GM12878 (cell line): ENCODE measurements around the gene RNF152. TPM values are rescaled to one million over a fixed set of nuclear protein-coding genes. Genes with fewer than 3 reads are reported as not detected.

ENCODE experiments used
- ATAC-seq: fragments of 200-7000 bp; cut with Tn5 transposase; 3 replicates; pipeline ENCODE4 v1.9.1; 2020; ENCODE audit warnings: mild to moderate bottlenecking, moderate library complexity
- BruUV-seq: library from RNA; stranded (reverse); fragments of 400-500 nt; replicated peaks from 2 replicates; lab custom pipeline; 2021; lab: Mats Ljungman, UMichigan
- CTCF ChIA-PET: fragments of 300-600 bp; sonication (Branson Sonifier 250); formaldehyde crosslinking; extraction: SDS; loops from one replicate; lab custom pipeline; 2021; ENCODE audit warnings: inconsistent platforms; lab: Yijun Ruan, JAX
- POLR2A ChIA-PET: fragments of 350-600 bp; formaldehyde crosslinking; extraction: SDS; loops from one replicate; lab custom pipeline; 2021; ENCODE audit warnings: inconsistent platforms; lab: Charles Lee
- RAD21 ChIA-PET: fragments of 300-600 bp; sonication (Branson Sonifier 250); formaldehyde crosslinking; loops from one replicate; lab custom pipeline; 2023; ENCODE audit warnings: antibody characterized with exemption; ENCODE audit not compliant: unreplicated experiment; lab: Charles Lee
- SMC1A ChIA-PET: fragments of 300-600 bp; sonication (Branson Sonifier 250); formaldehyde crosslinking; loops from one replicate; lab custom pipeline; 2023; ENCODE audit not compliant: unreplicated experiment, uncharacterized antibody; lab: Charles Lee
- DNase-seq: peaks from one replicate; pipeline ENCODE4 v3.0.0-alpha.2; 2011; ENCODE audit warnings: low read depth, low spot score
- FAIRE-seq: peaks from 3 replicates; lab custom pipeline; 2011; peaks lifted over from hg19 to GRCh38; lab: Jason Lieb, UNC
- H2AFZ ChIP-seq: 2 replicates; pipeline ENCODE4 v1.6.0; 2011; ENCODE audit warnings: low read depth, low read length, control low read depth; ENCODE audit not compliant: control insufficient read depth
- H3K27ac ChIP-seq: 2 replicates; pipeline ENCODE4 v1.5.1; 2011; ENCODE audit warnings: control low read depth; ENCODE audit not compliant: control insufficient read depth, insufficient read depth
- H3K27me3 ChIP-seq, 2 experiments: replicated peaks in 1 of 2; 2 replicates each; pipeline versions ENCODE4 v1.6.0 to v1.6.1; 2011; ENCODE audit warnings: low read length in 1 of 2; ENCODE audit not compliant: control insufficient read depth in 2 of 2, insufficient read depth in 2 of 2
- H3K36me3 ChIP-seq, 2 experiments: 2 replicates each; pipeline ENCODE4 v1.5.1; 2011; ENCODE audit warnings: low read length in 1 of 2; ENCODE audit not compliant: control insufficient read depth in 2 of 2, insufficient read depth in 2 of 2
- H3K4me1 ChIP-seq: 2 replicates; pipeline ENCODE4 v1.6.1; 2011; ENCODE audit warnings: mild to moderate bottlenecking, low read length, moderate library complexity, mixed read lengths; ENCODE audit not compliant: control insufficient read depth, insufficient read depth
- H3K4me2 ChIP-seq: 2 replicates; pipeline ENCODE4 v1.6.0; 2011; ENCODE audit warnings: control low read depth; ENCODE audit not compliant: control insufficient read depth, insufficient read depth
- H3K4me3 ChIP-seq: fragments of 200-600 bp; sonication (generic); 2 replicates; pipeline ENCODE4 v1.5.1; 2016
- H3K79me2 ChIP-seq: 2 replicates; pipeline ENCODE4 v1.6.0; 2011; ENCODE audit warnings: low read length; ENCODE audit not compliant: control insufficient read depth, insufficient read depth
- H3K9ac ChIP-seq: 2 replicates; pipeline ENCODE4 v1.8.0; 2011; ENCODE audit warnings: low read length, control low read depth, mixed read lengths; ENCODE audit not compliant: control insufficient read depth, insufficient read depth
- H3K9me3 ChIP-seq: replicated peaks from 3 replicates; pipeline ENCODE4 v1.5.1; 2011; ENCODE audit warnings: mild to moderate bottlenecking, low read length; ENCODE audit not compliant: control insufficient read depth, insufficient read depth
- H4K20me1 ChIP-seq: 2 replicates; pipeline ENCODE4 v1.6.0; 2011; ENCODE audit not compliant: control insufficient read depth, insufficient read depth
- BCL11A ChIP-seq: IDR thresholded peaks from 2 replicates; pipeline ENCODE4 v1.6.1; 2011; ENCODE audit warnings: low read depth, low read length
- CBX3 ChIP-seq: fragments of 200-600 bp; sonication (generic); IDR thresholded peaks from 2 replicates; pipeline ENCODE4 v1.6.1; 2016; ENCODE audit warnings: low read depth, borderline replicate concordance
- CHD1 ChIP-seq: IDR thresholded peaks from 2 replicates; pipeline ENCODE4 v1.6.1; 2012; ENCODE audit warnings: low read depth, low read length, improper control_type of control experiment
- CHD2 ChIP-seq: IDR thresholded peaks from 2 replicates; pipeline ENCODE4 v1.6.1; 2011; ENCODE audit warnings: low read depth, low read length, improper control_type of control experiment, borderline replicate concordance
- ESRRA ChIP-seq: IDR thresholded peaks from 2 replicates; pipeline ENCODE4 v1.6.1; 2012; ENCODE audit warnings: mild to moderate bottlenecking, low read length, improper control_type of control experiment
- LARP7 ChIP-seq: fragments of 450-650 bp; IDR thresholded peaks from 2 replicates; pipeline ENCODE4 v1.6.1; 2017; ENCODE audit warnings: mild to moderate bottlenecking
- NBN ChIP-seq: fragments of 450-650 bp; IDR thresholded peaks from 2 replicates; pipeline ENCODE4 v1.6.1; 2016
- PAX5 ChIP-seq: IDR thresholded peaks from 2 replicates; pipeline ENCODE4 v1.6.1; 2011; ENCODE audit warnings: low read depth, low read length, borderline replicate concordance
- RELA ChIP-seq: fragments of 450-650 bp; IDR thresholded peaks from 2 replicates; pipeline ENCODE4 v1.8.0; 2014; ENCODE audit warnings: borderline replicate concordance; ENCODE audit not compliant: partially characterized antibody
- SMARCA5 ChIP-seq: fragments of 450-650 bp; IDR thresholded peaks from 2 replicates; pipeline ENCODE4 v1.6.1; 2017; ENCODE audit warnings: mild to moderate bottlenecking
- SMC3 ChIP-seq: IDR thresholded peaks from 2 replicates; pipeline ENCODE4 v1.6.1; 2011; ENCODE audit warnings: low read length, improper control_type of control experiment, borderline replicate concordance
- WGBS: methylation state at CpG from one replicate; pipeline ENCODE4 v1.1.6; 2016; ENCODE audit warnings: low lambda C conversion rate; ENCODE audit not compliant: insufficient replicate concordance, insufficient coverage; ENCODE audit errors: missing lambda C conversion rate; 5-methylcytosine and 5-hydroxymethylcytosine counted together
- in situ Hi-C: fragments of 300-500 bp; cut with MboI; formaldehyde crosslinking; loops from 9 replicates; pipeline ENCODE4 v1.14.3; 2018; ENCODE audit warnings: mixed read lengths
- intact Hi-C: fragments of 100-400 bp; cut with micrococcal nuclease; formaldehyde crosslinking; loops from one replicate; pipeline ENCODE4 v1.14.2; 2022; ENCODE audit not compliant: unreplicated experiment
- polyA plus RNA-seq, 11 experiments: library from polyadenylated mRNA; depleted of rRNA in 4 of 11; unstranded in 6 of 11; stranded (reverse) in 5 of 11; fragments of >200 nt; fragmentation: Nextera tagmentation in 4 of 11; fragmentation: Illumina TruSeq in 1 of 11; extraction: Ambion mirVana in 4 of 11; extraction: Trizol in 1 of 11; gene quantifications; 1 replicate in 1 of 11; 2 replicates in 10 of 11; pipeline versions ENCODE4 v1.2.1 to v1.2.3, GENCODE V29; 2011 to 2016; ENCODE audit warnings: inconsistent platforms in 2 of 11, missing spikeins in 2 of 11, low read depth in 1 of 11
- total RNA-seq, 4 experiments: library from RNA; depleted of rRNA in 3 of 4; stranded (reverse); fragments of >200 nt in 3 of 4; fragmentation: Illumina TruSeq in 1 of 4; extraction: Trizol in 1 of 4; gene quantifications; 2 replicates each; pipeline versions ENCODE4 v1.2.1 to v1.2.3, GENCODE V29; 2013 to 2021
- TF ChIP-seq, protein P1 (sequence below): IDR thresholded peaks from 2 replicates; pipeline ENCODE4 v1.6.1; 2012; ENCODE audit warnings: low read depth, low read length, improper control_type of control experiment
- TF ChIP-seq, protein P2 (sequence below): IDR thresholded peaks from 2 replicates; pipeline ENCODE4 v1.6.1; 2012; ENCODE audit warnings: mild to moderate bottlenecking, low read depth, low read length
- TF ChIP-seq, protein P3 (sequence below): fragments of 150-350 bp; IDR thresholded peaks from 2 replicates; pipeline ENCODE4 v1.6.1; 2016; ENCODE audit warnings: low read depth, low read length
- TF ChIP-seq, protein P4 (sequence below): fragments of 450-650 bp; IDR thresholded peaks from 2 replicates; pipeline ENCODE4 v1.6.1; 2016; ENCODE audit warnings: mild to moderate bottlenecking

Gene RNF152
- total and polyA plus RNA-seq, 10 of the 15 experiments (the other 5 are each of a cell fraction or from before 2014, with no cell fraction given) = under 0.01 to 0.07 (median 0.03) TPM; not detected in 7

DNA sequence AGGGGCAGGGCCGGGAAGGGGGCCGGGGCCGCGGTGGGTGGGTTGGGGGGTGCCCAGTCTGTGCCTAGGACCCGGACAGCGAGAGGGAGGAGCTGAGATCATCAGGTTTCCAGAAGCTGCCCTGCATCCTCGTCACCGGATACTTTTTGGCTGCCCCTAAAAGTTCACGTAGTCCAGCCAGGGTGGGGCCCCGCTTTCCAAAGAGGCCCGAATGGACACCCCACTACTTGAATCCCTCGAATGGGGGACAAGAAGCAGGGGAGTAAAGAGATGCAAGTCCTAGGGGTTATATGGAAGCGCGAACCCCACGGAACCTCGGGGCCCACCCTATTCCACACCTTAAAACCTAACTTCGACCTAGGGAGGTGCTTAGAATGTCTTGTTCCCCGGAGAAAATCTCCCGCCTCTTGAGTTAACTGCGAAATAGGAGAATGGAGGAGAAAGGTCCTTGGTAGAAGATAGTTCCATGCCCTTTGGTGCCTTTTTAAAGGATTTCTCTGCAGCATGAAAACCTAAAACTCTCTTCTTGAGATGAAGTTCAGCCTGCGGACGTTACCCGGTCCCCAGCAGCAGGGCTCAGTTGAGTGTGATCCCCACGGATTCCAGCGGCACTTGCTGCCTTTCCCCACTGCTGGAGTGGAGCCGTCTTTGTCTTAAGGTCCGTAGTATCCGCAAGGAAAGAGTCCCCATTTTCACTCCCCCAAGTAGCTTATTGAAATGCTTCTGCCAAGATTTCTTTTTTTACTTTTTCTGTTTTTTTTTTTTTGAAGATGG is 2.1 kb upstream of the RNF152 start:
- Histone ChIP-seq H3K79me2 (no peaks in the 10 kb centered on the region), H3K27ac (no peak overlapping the region), H2AFZ (peak overlapping the region; percentile 12; the same call in 1 of the 2 replicates), H3K27me3 (peaks cover 7 to 22% of the 10 kb centered on the region in 2 experiments), H3K4me1 (no peaks in the 10 kb centered on the region; the same call in 1 of the 2 replicates), H4K20me1 (no peaks in the 10 kb centered on the region), H3K4me3 (peak overlapping the region; percentile 64; the same call in 1 of the 2 replicates), H3K36me3 (no peaks in the 10 kb centered on the region), H3K4me2 (peak overlapping the region; percentile 84; the same call in 1 of the 2 replicates), H3K9ac (no peak overlapping the region), H3K9me3 (no peaks in the 10 kb centered on the region; the same call in 2 of the 3 replicates)
- CTCF ChIA-PET = interaction anchor here (1.2 kb wide), 1 partner anchor 391 kb away, joined by 3 read pairs; no protein-coding TSS in a partner anchor
- intact Hi-C loops = no loop called here
- no peak for ATAC-seq
- SMC1A ChIA-PET = no interaction called here
- RAD21 ChIA-PET = no interaction called here
- DNase-seq = no peak
- no TSS peak for BruUV-seq
- no peak for FAIRE-seq
- WGBS = 44% methylated on average over 24 of the region's 28 CpGs
- in situ Hi-C loops = no loop called here
- POLR2A ChIA-PET = interaction anchor here (0.6 kb wide), 1 partner anchor 9 kb away, joined by 3 read pairs; no protein-coding TSS in a partner anchor
- TF ChIP-seq RELA (no peak), PAX5 (no peak), CBX3 (no peak), LARP7 (no peak), ESRRA (no peak), BCL11A (no peak), CHD1 (no peak), NBN (no peak), SMARCA5 (no peak), SMC3 (no peak), CHD2 (no peak)
- TF ChIP-seq, protein P1, sequence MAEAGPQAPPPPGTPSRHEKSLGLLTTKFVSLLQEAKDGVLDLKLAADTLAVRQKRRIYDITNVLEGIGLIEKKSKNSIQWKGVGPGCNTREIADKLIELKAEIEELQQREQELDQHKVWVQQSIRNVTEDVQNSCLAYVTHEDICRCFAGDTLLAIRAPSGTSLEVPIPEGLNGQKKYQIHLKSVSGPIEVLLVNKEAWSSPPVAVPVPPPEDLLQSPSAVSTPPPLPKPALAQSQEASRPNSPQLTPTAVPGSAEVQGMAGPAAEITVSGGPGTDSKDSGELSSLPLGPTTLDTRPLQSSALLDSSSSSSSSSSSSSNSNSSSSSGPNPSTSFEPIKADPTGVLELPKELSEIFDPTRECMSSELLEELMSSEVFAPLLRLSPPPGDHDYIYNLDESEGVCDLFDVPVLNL = no peak
- TF ChIP-seq, protein P2, sequence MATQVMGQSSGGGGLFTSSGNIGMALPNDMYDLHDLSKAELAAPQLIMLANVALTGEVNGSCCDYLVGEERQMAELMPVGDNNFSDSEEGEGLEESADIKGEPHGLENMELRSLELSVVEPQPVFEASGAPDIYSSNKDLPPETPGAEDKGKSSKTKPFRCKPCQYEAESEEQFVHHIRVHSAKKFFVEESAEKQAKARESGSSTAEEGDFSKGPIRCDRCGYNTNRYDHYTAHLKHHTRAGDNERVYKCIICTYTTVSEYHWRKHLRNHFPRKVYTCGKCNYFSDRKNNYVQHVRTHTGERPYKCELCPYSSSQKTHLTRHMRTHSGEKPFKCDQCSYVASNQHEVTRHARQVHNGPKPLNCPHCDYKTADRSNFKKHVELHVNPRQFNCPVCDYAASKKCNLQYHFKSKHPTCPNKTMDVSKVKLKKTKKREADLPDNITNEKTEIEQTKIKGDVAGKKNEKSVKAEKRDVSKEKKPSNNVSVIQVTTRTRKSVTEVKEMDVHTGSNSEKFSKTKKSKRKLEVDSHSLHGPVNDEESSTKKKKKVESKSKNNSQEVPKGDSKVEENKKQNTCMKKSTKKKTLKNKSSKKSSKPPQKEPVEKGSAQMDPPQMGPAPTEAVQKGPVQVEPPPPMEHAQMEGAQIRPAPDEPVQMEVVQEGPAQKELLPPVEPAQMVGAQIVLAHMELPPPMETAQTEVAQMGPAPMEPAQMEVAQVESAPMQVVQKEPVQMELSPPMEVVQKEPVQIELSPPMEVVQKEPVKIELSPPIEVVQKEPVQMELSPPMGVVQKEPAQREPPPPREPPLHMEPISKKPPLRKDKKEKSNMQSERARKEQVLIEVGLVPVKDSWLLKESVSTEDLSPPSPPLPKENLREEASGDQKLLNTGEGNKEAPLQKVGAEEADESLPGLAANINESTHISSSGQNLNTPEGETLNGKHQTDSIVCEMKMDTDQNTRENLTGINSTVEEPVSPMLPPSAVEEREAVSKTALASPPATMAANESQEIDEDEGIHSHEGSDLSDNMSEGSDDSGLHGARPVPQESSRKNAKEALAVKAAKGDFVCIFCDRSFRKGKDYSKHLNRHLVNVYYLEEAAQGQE = no peak
- TF ChIP-seq, protein P3, sequence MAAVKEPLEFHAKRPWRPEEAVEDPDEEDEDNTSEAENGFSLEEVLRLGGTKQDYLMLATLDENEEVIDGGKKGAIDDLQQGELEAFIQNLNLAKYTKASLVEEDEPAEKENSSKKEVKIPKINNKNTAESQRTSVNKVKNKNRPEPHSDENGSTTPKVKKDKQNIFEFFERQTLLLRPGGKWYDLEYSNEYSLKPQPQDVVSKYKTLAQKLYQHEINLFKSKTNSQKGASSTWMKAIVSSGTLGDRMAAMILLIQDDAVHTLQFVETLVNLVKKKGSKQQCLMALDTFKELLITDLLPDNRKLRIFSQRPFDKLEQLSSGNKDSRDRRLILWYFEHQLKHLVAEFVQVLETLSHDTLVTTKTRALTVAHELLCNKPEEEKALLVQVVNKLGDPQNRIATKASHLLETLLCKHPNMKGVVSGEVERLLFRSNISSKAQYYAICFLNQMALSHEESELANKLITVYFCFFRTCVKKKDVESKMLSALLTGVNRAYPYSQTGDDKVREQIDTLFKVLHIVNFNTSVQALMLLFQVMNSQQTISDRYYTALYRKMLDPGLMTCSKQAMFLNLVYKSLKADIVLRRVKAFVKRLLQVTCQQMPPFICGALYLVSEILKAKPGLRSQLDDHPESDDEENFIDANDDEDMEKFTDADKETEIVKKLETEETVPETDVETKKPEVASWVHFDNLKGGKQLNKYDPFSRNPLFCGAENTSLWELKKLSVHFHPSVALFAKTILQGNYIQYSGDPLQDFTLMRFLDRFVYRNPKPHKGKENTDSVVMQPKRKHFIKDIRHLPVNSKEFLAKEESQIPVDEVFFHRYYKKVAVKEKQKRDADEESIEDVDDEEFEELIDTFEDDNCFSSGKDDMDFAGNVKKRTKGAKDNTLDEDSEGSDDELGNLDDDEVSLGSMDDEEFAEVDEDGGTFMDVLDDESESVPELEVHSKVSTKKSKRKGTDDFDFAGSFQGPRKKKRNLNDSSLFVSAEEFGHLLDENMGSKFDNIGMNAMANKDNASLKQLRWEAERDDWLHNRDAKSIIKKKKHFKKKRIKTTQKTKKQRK = no peak
- TF ChIP-seq, protein P4, sequence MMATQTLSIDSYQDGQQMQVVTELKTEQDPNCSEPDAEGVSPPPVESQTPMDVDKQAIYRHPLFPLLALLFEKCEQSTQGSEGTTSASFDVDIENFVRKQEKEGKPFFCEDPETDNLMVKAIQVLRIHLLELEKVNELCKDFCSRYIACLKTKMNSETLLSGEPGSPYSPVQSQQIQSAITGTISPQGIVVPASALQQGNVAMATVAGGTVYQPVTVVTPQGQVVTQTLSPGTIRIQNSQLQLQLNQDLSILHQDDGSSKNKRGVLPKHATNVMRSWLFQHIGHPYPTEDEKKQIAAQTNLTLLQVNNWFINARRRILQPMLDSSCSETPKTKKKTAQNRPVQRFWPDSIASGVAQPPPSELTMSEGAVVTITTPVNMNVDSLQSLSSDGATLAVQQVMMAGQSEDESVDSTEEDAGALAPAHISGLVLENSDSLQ = no peak
